ENCODE data around the gene FAM118B.
A peak's percentile ranks its signal among the peaks of the same experiment; 100 is the strongest.

The FAM118B gene

DNA sequence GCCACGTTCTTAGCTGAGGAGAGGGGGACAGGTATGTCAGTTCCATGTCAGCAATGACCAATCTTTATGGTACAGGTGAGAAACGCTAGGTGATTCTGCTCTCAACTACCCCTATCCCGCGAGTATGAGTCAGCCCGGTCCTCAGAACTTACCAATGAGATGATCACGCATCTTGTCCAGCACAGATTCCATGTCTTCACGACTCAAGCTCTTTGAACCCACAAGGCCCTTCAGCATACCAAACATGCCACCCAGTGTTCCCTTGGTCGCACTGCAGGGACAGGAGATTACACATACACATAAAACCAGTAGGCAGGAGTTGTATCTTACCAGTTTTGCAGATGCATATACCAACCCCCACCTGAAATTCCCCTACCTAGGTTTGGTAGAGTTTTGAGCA lies 54.2 kb downstream of the FAM118B start:
- H3K4me3 ChIP-seq (ENCODE audit: control insufficient read depth, low read depth, low read length): no peak overlapping the region
- DNase-seq (ENCODE audit: low read depth): no peak
- TF ChIP-seq, protein P1, sequence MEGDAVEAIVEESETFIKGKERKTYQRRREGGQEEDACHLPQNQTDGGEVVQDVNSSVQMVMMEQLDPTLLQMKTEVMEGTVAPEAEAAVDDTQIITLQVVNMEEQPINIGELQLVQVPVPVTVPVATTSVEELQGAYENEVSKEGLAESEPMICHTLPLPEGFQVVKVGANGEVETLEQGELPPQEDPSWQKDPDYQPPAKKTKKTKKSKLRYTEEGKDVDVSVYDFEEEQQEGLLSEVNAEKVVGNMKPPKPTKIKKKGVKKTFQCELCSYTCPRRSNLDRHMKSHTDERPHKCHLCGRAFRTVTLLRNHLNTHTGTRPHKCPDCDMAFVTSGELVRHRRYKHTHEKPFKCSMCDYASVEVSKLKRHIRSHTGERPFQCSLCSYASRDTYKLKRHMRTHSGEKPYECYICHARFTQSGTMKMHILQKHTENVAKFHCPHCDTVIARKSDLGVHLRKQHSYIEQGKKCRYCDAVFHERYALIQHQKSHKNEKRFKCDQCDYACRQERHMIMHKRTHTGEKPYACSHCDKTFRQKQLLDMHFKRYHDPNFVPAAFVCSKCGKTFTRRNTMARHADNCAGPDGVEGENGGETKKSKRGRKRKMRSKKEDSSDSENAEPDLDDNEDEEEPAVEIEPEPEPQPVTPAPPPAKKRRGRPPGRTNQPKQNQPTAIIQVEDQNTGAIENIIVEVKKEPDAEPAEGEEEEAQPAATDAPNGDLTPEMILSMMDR (IDR thresholded peaks at IDR 0.05; ENCODE audit: control insufficient read depth, insufficient read depth, low read depth, low read length, missing control alignments): no peak

DNA sequence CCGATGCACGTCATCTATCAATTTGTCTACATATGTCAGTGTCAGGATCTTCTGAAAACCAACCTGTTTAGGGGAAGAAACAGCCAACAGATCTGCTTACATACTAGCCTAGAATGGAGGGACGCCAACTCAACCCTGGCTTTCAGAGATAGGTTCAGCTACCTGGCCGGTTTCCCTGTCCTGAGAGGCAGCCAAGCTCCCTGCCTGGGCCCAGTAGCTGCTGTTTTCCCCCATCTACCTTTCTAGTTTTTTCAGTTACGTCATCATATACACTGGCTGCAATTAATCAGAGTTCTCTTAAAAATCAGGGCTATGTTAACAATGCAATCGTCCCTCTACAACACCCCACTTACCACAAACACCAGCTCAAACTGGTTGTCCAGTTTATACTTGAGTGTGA lies 56.1 kb downstream of the FAM118B start:
- DNase-seq (ENCODE audit: low read depth): no peak
- peak overlapping the region; percentile 91 for H3K4me3 ChIP-seq (ENCODE audit: control insufficient read depth, low read depth, low read length)
- TF ChIP-seq, protein P1 (IDR thresholded peaks at IDR 0.05; ENCODE audit: control insufficient read depth, insufficient read depth, low read depth, low read length, missing control alignments): no peak

DNA sequence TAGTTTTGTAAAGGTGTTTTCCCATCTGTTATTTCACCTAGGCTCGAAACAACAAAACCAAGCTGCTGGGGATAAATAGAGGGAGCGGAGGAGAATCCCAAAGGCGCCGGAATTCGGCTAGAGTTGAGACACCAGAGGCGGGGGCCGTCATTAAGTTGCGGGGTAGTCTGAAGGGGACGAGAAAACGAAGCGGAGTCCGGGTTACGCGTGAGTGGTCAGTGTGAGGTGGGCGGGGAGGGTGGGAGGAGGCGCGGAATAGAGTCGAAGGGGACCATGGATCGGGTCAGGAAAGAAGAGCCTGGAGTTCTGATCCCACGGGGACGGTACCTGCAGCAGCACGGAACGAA lies 56.8 kb downstream of the FAM118B start:
- peak overlapping the region; percentile 91 for H3K4me3 ChIP-seq (ENCODE audit: control insufficient read depth, low read depth, low read length)
- TF ChIP-seq, protein P1 (IDR thresholded peaks at IDR 0.05; ENCODE audit: control insufficient read depth, insufficient read depth, low read depth, low read length, missing control alignments): no peak
- no peak for DNase-seq (ENCODE audit: low read depth)

DNA sequence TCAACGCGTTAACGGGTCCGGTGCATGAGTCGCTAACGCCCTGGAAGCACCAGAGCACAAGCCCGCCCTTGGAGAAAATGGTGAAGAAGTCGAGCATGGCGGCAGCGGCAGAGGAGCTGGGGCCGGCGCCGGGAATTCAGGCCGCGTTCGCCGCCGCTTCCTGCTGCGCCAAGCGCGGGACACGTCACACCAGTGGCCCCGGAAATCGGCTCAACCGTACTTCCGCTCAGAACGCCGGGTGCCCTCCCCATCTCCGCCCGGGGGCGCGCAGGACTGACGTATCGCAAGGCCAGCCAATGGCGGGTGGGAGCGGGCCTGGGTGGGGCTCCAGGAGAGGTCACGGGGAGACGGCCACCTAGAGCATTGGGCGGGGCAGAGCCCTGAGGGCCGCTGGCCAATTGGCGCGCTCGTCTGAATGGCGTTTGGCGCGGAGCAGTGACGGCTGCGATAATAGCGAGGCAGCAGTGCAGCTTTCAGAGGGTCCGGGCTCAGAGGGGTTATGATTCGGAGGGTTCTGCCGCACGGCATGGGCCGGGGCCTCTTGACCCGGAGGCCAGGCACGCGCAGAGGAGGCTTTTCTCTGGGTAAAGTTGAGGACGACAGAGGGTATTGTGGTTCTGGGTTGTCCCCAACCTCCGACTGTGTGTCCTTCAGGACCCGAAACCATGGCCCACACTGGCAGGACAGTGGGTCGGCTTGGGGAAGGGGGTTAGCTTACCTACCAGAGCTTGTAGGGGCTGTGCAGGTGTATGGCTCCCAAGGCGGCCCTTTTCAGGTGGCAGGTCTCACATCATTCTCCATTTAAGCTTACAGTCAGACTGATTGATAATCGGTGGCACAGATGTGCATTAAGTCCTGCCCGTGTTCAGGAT lies 57.4 kb downstream of the FAM118B start, which contains the start of the genes FOXRED1 and SRPRA:
Gene FOXRED1 (plus strand): TSS at position 447 of the 872 bp plus-strand sequence. CDS start 53 bp downstream, at position 500.
Gene SRPRA (minus strand): TSS at position 188 of the 872 bp plus-strand sequence. CDS start 91 bp downstream, at position 97.
- DNase-seq (ENCODE audit: low read depth): peak; percentile 93
- TF ChIP-seq, protein P1 (IDR thresholded peaks at IDR 0.05; ENCODE audit: control insufficient read depth, insufficient read depth, low read depth, low read length, missing control alignments): no peak
- H3K4me3 ChIP-seq (ENCODE audit: control insufficient read depth, low read depth, low read length): peak within 1 kb of the TSS; percentile 91

DNA sequence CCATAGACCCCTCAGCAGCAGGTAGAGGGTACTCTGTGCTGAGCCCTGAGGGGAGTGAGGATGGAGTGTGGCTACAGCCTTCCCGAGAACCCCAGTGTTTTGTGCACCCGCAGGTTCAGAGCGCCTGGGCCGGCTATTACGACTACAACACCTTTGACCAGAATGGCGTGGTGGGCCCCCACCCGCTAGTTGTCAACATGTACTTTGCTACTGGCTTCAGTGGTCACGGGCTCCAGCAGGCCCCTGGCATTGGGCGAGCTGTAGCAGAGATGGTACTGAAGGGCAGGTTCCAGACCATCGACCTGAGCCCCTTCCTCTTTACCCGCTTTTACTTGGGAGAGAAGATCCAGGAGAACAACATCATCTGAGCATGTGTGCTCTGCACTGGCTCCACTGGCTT lies 65.7 kb downstream of the FAM118B start:
- DNase-seq (ENCODE audit: low read depth): no peak
- TF ChIP-seq, protein P1 (IDR thresholded peaks at IDR 0.05; ENCODE audit: control insufficient read depth, insufficient read depth, low read depth, low read length, missing control alignments): no peak

DNA sequence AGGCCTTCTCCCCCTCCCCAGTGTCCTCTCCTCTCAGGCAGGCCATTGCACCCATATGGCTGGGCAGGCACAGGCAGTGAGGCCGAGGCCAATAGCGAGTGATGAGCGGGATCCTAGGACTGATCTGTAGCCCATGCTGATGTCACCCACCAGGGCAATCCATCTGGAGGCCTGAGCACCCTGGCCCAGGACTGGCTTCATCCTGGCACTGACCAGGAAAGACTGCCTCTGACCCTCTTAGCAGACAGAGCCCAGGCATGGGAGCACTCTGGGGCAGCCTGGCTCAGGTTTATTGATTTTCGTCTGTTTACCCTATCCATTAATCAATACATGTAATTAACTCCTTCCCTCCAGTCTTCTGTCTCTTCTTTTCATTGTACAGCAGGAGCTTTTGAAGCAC lies 66.2 kb downstream of the FAM118B start:
- H3K4me3 ChIP-seq (ENCODE audit: control insufficient read depth, low read depth, low read length): no peak overlapping the region
- TF ChIP-seq, protein P1 (IDR thresholded peaks at IDR 0.05; ENCODE audit: control insufficient read depth, insufficient read depth, low read depth, low read length, missing control alignments): no peak
- no peak for DNase-seq (ENCODE audit: low read depth)

More for the DNA sequence above, 65.7 kb downstream of the FAM118B start:
- no peak overlapping the region for H3K4me3 ChIP-seq (ENCODE audit: control insufficient read depth, low read depth, low read length)

Measured in AG09309 (cell line).